GM18498 (cell line): ENCODE data around the gene TMEM184B.
A peak's percentile ranks its signal among the peaks of the same experiment; 100 is the strongest.

Source experiments
- ATAC-seq: cut with Tn5 transposase; IDR thresholded peaks from one replicate; pipeline ENCODE4 v1.9.1; 2021; ENCODE audit warnings: mild to moderate bottlenecking, moderate library complexity; ENCODE audit not compliant: unreplicated experiment

Gene TMEM184B

GRCh38 chr22:38272373-38273134 is at the start of gene TMEM184B:
TMEM184B (minus strand) TSS chr22:38273010; CDS start chr22:38247961, 25,049 bp downstream.
- peak; percentile 77 for ATAC-seq

DNA sequence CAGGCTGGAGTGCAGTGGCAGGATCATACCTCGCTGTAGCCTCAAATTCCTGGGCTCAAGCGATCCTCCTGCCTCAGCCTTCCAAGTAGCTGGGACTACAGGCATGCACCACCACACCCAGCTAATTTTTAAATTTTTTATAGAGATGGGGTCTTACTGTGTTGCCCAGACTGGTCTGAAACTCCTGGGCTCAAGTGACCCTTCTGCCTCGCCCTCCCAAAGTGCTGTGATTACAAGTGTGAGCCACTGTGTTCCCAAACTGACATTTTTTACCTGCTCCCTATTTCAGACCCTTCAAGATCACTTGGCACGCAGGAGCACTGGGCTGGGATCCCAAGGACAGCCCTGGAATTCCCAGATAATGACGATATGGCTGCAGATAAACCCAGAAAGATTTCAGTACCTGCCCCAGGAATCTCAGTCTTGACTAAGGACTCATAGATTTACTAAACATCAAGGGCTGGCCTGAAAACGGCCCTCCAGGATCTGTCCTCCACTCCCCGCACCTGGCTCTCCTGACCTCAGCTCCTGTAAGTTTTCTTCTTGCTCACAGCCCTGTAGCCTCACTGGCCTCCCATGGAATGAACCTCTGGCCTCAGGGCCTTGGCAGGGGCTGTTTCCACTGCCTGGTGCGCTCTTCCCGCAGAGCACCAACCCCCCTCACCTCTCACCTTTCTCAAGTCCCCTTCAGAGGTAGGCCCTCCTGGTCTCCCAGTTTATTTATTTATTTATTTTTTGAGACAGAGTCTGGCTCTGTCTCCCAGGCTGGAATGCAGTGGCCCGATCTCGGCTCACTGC is 48.0 kb upstream of the TMEM184B start:
- ATAC-seq, result no peak

GRCh38 chr22:38318792-38319773 is 46.3 kb upstream of the TMEM184B start:
- ATAC-seq, result no peak

DNA sequence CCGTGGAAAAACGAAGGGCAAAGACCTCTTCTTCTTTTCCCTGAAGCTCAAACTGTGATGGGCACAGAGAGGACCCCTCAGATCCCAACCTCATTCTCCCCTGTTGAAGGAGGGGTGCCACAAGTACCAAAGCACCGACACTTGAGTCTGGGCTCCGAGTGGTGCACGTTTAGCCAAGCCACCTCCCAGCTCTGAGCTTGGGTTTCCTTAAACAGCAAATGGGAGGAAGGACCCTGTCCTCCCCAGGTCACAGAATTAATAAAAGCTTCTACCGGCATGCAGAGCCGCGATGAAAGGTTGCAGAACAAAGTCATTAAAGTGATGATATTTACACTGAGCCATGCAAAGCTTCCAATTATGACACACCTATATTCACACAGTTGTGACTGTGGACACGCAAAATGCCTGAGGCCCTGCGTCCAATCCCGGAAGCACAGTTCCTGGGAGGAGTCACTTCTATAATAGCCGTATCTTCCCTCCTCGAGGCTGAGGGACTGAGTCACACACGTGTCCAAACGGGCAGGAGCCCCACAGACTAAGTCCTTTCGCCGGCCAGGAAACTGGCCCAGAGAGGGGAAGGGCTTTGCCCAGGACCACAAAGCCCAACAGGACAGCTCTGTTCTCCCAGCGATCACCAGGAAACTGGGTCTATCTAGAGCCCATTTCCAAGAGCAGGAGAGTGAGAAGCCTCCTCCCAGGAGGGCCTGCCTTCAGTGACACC is 45.3 kb upstream of the TMEM184B start:
- ATAC-seq, result no peak

DNA sequence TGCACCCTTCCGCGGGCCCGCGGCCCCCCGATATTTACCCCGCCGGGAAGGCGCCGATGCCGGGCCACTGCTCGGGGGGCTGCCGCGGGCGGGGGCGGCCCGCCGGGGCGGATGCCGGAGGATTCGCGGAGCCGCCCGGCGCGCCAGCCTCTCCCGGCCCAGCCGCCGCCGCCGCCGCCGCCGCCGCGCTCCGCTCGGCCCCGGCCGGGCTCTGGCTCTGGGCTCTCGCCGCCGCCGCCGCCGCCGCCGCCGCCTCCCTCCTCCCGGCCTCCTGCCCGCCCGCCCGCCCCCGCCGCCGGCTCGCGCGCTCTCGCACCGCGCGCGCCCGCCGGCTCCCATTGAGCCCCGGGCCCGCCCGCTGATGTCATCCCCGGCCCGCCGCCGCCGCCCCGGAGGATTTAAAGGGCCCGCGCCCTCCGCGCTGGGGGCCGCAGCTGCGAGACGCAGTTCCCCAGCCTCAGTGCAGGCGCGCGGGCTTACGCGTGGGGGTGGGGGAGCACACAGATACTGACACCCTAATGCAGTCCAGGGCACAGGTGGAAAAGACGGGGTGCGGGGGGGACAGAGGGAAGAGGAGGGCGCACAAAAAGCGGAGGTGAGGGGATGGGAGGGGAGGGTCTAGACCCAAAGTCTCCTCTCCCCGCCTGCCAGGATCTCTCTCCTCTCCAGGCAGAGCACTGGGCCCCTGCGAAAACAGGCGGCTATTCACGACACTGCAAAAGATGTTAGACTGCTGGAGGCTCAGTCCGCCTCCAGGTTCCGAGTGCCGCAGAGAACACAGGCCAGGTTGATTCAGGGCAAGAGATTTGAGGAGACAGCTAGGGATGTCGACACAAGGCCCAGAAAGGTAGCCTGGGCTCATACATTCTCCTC is 44.5 kb upstream of the TMEM184B start, which contains the start of gene CSNK1E:
TSS of gene CSNK1E (minus strand) at position 312 of the 873 bp plus-strand sequence. CDS start 3,276 bp downstream, outside the sequence.
- ATAC-seq, result peak; percentile 44

DNA sequence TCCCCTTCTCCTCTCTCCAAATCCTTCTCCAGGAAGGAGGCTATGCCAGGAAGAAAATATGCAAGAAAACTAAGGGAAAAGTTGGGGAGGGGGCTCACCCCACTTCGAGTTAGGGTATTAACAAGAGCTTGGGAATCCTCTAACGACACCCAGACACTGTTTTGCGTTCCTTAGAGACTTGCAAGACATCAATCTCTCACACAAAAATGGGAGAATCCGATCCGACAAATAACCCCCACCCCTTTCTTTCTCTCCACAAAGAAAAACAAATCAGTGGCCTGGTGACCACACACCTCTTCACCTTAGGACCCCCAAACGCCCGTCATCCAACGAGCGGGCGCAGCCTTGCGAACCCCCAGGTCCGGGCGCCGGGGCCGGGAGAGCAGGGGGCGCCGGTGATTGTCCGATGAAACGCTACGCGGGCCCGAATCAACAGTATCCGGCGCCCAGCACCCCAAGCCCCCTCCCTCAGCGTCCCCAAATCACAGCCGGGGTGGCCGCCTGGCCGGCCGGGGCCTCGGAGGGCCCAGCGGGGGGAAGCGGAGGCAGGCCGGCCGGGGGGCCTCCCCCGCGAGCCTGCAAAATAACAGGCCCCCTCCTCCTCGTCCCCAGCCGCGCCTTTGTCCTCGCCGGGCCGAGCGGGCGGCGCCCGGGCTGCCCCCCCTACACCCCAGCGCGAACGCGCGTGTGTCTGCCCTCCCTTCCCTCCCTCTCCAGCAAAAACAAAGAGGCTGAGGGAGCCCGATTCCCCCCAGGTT is 43.7 kb upstream of the TMEM184B start:
- ATAC-seq, result peak; percentile 39

DNA sequence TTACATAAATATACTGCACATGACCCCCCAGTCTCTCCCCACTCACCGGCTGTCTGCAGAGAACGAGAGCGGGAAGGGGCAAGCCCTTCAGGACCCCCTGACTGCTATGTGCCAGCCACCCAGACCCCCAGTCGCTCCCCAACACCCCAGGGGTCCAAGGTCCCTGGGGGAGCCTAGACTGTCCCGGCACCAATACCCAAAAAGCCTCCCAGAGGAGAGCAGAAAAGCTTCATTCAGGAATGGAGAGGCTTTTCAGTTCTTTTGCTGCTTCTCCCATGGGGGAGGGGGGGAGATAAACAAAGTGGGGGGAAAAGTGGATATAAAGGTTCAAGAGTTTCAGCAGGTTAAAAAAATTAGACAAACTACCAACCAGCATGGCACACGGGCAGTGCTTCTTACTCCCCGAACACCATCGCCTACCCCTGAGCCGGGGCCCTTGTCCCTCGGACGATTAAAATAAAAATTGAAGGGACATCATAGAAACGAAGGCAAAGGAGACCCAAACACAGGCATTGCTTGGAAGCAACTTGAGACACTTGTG is 43.1 kb upstream of the TMEM184B start:
- ATAC-seq, result no peak

- no peak for ATAC-seq
These were observed 42.4 kb upstream of the TMEM184B start for GRCh38 chr22:38314933-38315822.

- no peak for ATAC-seq
These were observed 41.5 kb upstream of the TMEM184B start for GRCh38 chr22:38314051-38314932.

GRCh38 chr22:38313384-38313955 is 40.7 kb upstream of the TMEM184B start:
- ATAC-seq, result no peak

DNA sequence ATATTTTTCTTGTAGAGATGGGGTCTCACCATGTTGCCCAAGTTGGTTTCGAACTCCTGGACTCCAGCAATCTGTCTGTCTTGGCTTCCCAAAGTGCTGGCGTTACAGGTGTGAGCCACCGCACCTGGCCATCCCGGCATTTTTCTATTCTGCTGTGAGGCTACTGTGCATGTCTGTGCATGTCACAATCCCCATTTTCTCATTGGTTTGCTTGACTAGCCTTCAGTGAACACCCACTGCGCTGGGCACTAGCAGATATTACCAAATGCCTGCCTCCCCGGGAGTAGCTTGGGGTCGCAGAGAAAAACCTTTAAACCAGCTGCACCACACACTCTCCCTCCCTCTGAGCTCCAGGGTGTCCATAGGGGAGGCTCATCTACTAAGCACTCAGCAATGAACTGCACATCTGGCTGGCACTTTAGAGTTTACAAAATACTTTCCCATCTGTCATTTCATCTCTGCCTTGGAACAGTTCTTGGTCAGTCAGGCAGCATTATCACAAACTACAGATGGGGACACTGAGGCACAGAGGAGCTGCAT is 39.5 kb upstream of the TMEM184B start:
- ATAC-seq, result no peak

DNA sequence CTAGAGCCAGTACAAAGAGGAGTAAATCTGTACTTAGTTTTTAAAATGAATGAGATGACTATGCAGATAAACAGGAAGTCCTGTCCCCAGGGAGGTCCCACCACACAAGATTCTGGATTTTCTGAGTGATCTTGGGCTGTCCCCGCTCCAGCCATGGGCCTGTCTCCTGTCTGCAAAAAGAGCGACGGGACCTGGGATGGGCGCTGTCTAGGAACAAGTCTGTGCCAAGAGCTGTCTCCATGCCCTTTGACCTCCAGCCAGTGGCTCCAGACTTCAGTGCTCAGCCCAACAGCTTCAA is 38.5 kb upstream of the TMEM184B start:
- ATAC-seq, result no peak

- no peak for ATAC-seq
These were observed 37.9 kb upstream of the TMEM184B start for GRCh38 chr22:38310518-38311322.

DNA sequence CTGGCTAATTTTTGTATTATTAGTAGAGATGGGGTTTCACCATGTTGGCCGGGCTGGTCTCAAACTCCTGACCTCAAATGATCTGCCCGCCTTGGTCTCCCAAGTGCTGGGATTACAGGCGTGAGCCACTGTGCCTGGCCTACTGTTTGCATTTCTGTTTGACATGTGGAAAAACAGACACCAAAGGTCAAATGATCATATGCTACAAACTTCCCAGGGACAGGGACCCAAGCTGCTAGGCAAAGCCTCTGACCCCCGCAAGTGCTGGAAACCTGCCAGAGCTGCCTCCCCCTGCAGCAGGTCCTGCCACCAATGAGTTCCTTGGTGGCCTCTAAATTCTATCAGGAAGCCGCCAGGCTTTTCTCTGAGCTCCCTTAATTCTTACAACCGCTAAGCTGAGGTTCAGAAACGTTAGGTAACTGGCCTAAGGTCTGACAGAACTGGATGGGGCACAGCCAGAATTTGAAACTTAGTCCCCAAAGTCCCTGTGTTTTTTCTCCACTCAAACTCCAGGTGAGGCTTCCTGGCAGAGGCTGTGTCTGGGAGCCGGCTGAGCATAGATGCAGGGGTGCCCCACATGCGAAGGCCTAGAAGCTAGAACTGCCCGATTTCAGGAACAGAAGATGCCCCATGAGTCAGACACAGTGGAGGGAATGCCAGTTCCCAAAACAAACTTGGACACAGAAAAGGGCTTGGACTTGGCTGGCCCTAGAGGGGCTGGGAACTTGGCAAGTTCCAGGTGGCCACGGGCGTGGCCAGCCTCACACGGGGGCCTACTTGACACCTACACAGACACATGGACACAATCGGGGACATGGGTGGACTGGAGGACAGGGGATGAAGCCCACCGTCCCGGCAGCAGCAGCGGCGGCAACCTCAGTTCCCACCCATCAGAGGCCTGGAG is 37.1 kb upstream of the TMEM184B start:
- no peak for ATAC-seq
